ENCODE measurements around the gene NTN3. TPM values are rescaled to one million over a fixed set of nuclear protein-coding genes. Genes with fewer than 3 reads are reported as not detected.
A peak's percentile ranks its signal among the peaks of the same experiment; 100 is the strongest.

The NTN3 gene
- total RNA-seq, 1 experiment from 2014 or later: 0.87 TPM

- Histone ChIP-seq H3K27ac (no peak overlapping the region), H3K79me2 (ENCODE audit: low read depth) (no peaks in the 10 kb centered on the region), H3K4me2 (no peak overlapping the region), H3K4me3 (no peak overlapping the region), H2AFZ (no peak overlapping the region), H4K20me1 (ENCODE audit: insufficient read depth) (peaks cover 9% of the 10 kb centered on the region; the same call in 1 of the 2 replicates), H3K27me3 (ENCODE audit: insufficient read depth, low read depth) (no peaks in the 10 kb centered on the region), H3K9me3 (ENCODE audit: insufficient read depth, low read depth) (no peaks in the 10 kb centered on the region), H3K36me3 (ENCODE audit: low read depth) (no peaks in the 10 kb centered on the region), H3K4me1 (replicated peaks; ENCODE audit: insufficient read depth) (0 out of 2 replicates have a peak, but pooled peaks cover 5% of the 10 kb centered on the region), H3F3A (ENCODE audit: insufficient read depth, low read depth) (peaks cover 24% of the 10 kb centered on the region), H3K9me2 (ENCODE audit: insufficient read depth) (no peaks in the 10 kb centered on the region)
- intact Hi-C loops (cut with micrococcal nuclease; ENCODE audit: unreplicated experiment): loop anchor here (5.0 kb wide), 3 partner anchors 73 to 303 kb away; partner anchors contain the start of genes CASKIN1, CCNF and ECI1
- TF ChIP-seq EZH2 (IDR thresholded peaks at IDR 0.05; ENCODE audit: low read depth): no peak
- TF ChIP-seq, protein P1, sequence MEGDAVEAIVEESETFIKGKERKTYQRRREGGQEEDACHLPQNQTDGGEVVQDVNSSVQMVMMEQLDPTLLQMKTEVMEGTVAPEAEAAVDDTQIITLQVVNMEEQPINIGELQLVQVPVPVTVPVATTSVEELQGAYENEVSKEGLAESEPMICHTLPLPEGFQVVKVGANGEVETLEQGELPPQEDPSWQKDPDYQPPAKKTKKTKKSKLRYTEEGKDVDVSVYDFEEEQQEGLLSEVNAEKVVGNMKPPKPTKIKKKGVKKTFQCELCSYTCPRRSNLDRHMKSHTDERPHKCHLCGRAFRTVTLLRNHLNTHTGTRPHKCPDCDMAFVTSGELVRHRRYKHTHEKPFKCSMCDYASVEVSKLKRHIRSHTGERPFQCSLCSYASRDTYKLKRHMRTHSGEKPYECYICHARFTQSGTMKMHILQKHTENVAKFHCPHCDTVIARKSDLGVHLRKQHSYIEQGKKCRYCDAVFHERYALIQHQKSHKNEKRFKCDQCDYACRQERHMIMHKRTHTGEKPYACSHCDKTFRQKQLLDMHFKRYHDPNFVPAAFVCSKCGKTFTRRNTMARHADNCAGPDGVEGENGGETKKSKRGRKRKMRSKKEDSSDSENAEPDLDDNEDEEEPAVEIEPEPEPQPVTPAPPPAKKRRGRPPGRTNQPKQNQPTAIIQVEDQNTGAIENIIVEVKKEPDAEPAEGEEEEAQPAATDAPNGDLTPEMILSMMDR (conservative IDR thresholded peaks at IDR 0.05): no peak
- BruUV-seq (replicated peaks): no TSS peak
- POLR2A ChIA-PET (ENCODE audit: unreplicated experiment): no interaction called here
- no peak for DNase-seq
- CTCF ChIA-PET: interaction anchor here (0.5 to 1.0 kb wide), 4 partner anchors 37 to 208 kb away, joined by 3 to 8 read pairs (median 4); partner anchors contain the start of gene TEDC2
Observed at GRCh38 chr16:2500430-2500917, 29.4 kb downstream of the NTN3 start.

- intact Hi-C loops (cut with micrococcal nuclease; ENCODE audit: unreplicated experiment): loop anchor here (5.0 kb wide), 3 partner anchors 74 to 304 kb away; partner anchors contain the start of genes CASKIN1, CCNF and ECI1
- H3K79me2 ChIP-seq (ENCODE audit: low read depth): no peaks in the 10 kb centered on the region
- CTCF ChIA-PET: interaction anchor here (0.5 to 1.0 kb wide), 5 partner anchors 38 to 300 kb away, joined by 3 to 15 read pairs (median 5); partner anchors contain the start of gene TEDC2
- BruUV-seq (replicated peaks): no TSS peak
- DNase-seq: peak in 1 of 2 experiments; percentile 85
- H3K4me3 ChIP-seq: no peak overlapping the region
- TF ChIP-seq EZH2 (IDR thresholded peaks at IDR 0.05; ENCODE audit: low read depth): no peak
- TF ChIP-seq, protein P1 (conservative IDR thresholded peaks at IDR 0.05): peak; percentile 96
- H3F3A ChIP-seq (ENCODE audit: insufficient read depth, low read depth): peaks cover 24% of the 10 kb centered on the region
- peaks cover 9% of the 10 kb centered on the region; the same call in 1 of the 2 replicates for H4K20me1 ChIP-seq (ENCODE audit: insufficient read depth)
- no peaks in the 10 kb centered on the region for H3K36me3 ChIP-seq (ENCODE audit: low read depth)
- H3K4me1 ChIP-seq (replicated peaks; ENCODE audit: insufficient read depth): 0 out of 2 replicates have a peak, but pooled peaks cover 5% of the 10 kb centered on the region
- H2AFZ ChIP-seq: no peak overlapping the region
- POLR2A ChIA-PET (ENCODE audit: unreplicated experiment): no interaction called here
- no peaks in the 10 kb centered on the region for H3K9me3 ChIP-seq (ENCODE audit: insufficient read depth, low read depth)
- no peak overlapping the region for H3K27ac ChIP-seq
- no peak overlapping the region for H3K4me2 ChIP-seq
- no peaks in the 10 kb centered on the region for H3K9me2 ChIP-seq (ENCODE audit: insufficient read depth)
- H3K27me3 ChIP-seq (ENCODE audit: insufficient read depth, low read depth): no peaks in the 10 kb centered on the region
Observed at GRCh38 chr16:2500918-2501750, 30.0 kb downstream of the NTN3 start.
